Measurements from ENCODE around the gene DCP1A.
"Not testable (repeated sequence)": the region's sequence is repeated elsewhere in the genome, so short reads cannot be mapped to it uniquely, and the experiment has no call there.

The DCP1A gene

GRCh38 chr3:53327986-53328385, 19.4 kb downstream of the DCP1A start:
- not testable (repeated sequence) for DNase-seq

DNA sequence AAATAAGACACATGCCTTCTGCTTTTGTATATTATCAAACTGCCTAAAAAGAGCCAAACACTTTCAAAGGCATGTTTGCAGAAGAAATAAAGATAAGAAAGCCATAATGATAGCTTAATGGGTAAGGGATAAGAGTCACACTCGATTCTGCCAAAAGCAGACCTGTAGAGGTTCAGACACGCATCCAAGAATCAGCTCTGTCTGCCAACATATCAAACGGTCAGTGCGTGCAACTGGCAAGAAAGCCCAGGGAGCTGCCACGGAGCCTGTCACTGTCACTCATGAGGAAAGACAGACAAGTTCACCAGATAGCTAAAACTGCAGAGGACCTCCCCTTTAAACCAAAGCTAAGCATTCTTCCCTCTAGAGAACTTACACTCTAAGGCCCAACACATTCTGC, 23.2 kb downstream of the DCP1A start:
- DNase-seq: no peak

DNA sequence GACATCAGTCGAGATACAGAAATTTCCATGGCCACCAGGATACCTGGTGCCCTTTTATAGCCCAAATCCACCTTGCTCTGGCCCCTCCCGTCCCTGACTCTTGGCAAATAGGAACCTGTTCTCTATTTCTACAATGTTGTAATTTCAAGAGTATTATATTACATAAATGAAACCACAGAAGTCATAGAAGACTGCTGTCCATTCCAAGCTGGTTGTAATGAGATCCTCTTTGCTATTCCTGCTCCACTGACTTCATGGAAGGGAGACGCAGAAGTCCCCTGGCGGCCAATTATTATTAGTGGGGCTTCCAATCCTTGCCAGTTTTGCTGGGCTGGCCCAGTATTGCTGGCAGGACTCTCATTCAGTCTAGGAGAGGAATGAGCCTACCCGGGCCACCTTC, 26.6 kb downstream of the DCP1A start:
- DNase-seq: no peak

DNA sequence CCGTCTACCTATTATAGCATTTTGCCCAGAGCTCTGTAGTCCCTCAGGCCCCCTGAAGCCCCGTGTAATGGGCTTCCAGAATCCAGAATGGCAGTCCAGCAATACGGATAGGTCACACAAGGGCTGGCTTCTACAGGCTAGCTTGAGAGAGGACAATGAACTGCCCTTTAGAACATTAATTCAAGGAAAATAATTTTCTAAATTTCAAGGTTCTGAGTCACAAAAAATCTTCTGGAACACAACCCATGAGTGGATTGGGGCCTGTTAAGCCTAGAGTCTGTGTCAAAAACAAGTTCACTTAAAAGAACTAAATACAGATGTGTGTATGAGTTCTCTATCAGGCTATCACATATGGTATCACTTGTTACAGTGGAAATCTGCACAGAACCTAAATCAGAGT, 28.8 kb downstream of the DCP1A start:
- no peak for DNase-seq

- no peak for DNase-seq
Measured at GRCh38 chr3:53312832-53313231, 34.5 kb downstream of the DCP1A start.

- no peak for DNase-seq
Measured at GRCh38 chr3:53311882-53312281, 35.5 kb downstream of the DCP1A start.

DNA sequence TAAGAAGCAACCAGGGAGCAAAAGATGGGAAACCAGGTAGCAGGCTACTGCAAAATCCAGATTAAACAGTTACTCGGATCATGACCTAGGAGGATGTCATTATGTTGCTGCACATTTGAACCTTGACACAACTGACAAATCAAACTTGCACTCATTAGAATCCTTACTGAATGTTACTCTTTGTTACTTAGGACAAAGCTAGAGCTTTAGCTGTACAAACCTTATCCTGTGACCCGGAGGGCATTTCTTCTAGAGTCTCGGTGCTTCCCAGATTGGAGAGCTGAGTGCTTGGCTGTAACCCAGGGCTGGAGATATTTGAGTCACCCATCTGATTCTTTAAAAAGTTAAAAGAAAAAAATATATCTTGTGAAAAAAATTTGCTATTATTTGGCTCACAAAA, 43.4 kb downstream of the DCP1A start:
- no peak for DNase-seq

GRCh38 chr3:53303549-53303948, 43.8 kb downstream of the DCP1A start:
- DNase-seq: no peak

DNA sequence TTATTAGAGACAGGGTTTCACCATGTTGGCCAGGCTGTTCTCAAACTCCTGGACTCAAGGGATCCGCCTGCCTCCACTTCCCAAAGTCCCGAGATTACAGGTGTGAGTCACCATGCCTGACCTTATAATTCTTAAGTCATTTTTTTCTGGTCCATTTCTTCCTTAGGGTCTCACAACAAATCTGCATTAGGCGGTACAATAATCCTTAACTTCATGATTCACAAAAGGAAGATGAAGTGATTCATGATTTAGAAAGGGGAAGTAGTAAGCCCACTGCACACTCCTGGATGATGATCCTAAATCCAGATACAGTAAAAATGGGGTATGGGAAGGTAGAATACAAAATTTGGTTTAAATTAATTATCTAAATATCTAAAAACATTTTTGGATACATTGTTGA, 46.5 kb downstream of the DCP1A start:
- no peak for DNase-seq

- not testable (repeated sequence) for DNase-seq
Measured at GRCh38 chr3:53299611-53300023, 47.7 kb downstream of the DCP1A start.

DNA sequence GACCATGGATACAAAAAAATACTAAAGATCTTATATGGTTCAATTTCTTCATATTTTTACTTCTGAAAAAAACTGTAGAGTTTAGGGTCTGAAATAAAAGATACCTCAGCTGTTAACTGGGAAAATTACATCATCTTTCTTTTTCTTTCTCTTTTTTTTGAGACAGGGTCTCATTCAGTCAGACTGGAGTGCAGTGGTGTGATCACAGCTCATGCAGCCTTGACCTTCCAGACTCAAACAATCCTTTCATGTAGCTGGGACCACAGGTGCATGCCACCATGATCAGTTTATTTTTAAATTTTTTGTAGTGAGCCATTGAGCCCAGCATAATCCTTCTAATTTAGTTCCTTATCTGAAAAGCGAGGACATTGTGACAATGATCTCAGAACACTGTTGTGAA, 51.9 kb downstream of the DCP1A start:
- no peak for DNase-seq

- DNase-seq: no peak
Measured at GRCh38 chr3:53293867-53294266, 53.5 kb downstream of the DCP1A start.

DNA sequence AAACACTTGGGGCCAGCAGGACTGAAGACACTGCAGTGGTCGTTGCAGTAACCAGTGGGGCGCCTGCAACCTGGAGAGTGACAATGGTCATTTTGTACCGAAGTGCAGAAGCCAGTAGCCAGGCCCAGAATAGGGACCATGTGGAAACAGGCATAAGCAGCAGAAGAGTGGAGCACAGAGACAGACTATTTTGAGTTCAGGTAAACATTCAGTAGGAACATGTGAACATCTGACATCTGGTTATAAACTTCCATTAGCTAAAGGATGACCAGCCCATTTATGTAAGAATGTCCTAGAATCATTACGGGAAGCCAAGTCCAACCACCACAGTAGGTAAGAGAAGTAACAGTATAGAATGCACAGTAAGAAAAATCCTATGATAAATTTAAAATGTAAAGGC, 59.1 kb downstream of the DCP1A start:
- no peak for DNase-seq

DNA sequence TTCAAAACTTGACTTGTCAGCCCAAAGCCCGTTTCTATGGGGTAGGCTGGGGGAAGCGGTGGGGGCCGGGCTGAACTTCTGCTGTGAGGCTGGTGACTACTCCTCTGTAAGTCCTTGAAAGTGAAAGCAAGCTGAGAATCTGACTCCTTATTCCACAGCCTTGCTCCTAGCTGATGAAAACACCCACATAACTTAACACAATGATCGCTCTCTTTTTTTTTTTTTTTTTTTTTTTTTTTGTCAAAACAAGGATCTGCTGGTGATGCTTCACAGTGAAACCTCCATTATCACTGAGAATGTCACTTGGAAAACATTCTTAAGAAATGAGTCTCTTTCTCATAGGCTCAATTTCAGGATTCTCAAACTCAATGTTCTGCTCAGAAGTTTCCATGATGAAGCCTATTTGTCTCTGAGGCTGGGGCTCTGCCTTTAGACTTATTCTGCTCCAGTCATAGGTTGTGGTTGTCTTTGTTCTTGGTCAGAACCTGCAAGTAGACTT, 60.2 kb downstream of the DCP1A start:
- DNase-seq: no peak

DNA sequence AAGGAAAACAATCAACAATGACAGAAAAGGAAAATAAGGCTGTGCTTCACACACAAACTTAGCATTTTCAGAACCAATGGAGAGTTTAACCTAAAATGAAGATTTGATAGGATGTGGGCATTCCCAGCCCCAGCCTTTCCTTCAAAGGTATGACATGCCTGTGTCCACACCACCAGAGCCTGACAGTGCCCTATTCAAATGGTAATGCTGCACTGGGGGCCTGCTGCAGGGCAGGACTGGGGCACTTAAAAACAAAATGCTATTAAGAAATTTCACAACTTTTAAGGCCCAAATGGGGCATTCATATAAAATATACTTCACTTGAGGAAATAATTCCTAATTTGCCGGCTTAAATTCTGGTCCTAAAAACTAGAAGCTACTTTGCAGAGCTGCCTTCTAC, 60.6 kb downstream of the DCP1A start:
- no peak for DNase-seq

DNA sequence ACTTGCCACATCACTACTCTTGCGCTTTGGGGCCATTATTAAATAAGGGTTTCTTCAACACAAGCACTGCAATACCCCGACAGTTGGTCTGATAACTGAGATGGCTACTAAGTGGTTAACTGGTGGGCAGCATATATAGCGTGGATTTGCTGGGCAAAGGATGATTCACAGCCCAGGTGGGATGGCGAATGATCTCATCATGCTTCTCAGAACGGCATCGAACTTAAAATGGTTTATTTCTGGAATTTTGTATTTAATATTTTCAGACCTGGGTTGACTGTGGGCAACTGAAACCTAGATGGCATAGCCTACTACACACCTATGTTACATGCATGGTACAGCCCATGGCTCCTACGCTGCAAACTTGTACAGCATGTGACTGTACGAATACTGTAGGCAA, 64.8 kb downstream of the DCP1A start:
- no peak for DNase-seq

- DNase-seq: no peak
Measured at GRCh38 chr3:53278667-53279066, 68.7 kb downstream of the DCP1A start.

- peak; percentile 37 for DNase-seq
Measured at GRCh38 chr3:53274938-53275605, 72.3 kb downstream of the DCP1A start.

- no peak for DNase-seq
Measured at GRCh38 chr3:53273146-53273670, 74.1 kb downstream of the DCP1A start.

DNA sequence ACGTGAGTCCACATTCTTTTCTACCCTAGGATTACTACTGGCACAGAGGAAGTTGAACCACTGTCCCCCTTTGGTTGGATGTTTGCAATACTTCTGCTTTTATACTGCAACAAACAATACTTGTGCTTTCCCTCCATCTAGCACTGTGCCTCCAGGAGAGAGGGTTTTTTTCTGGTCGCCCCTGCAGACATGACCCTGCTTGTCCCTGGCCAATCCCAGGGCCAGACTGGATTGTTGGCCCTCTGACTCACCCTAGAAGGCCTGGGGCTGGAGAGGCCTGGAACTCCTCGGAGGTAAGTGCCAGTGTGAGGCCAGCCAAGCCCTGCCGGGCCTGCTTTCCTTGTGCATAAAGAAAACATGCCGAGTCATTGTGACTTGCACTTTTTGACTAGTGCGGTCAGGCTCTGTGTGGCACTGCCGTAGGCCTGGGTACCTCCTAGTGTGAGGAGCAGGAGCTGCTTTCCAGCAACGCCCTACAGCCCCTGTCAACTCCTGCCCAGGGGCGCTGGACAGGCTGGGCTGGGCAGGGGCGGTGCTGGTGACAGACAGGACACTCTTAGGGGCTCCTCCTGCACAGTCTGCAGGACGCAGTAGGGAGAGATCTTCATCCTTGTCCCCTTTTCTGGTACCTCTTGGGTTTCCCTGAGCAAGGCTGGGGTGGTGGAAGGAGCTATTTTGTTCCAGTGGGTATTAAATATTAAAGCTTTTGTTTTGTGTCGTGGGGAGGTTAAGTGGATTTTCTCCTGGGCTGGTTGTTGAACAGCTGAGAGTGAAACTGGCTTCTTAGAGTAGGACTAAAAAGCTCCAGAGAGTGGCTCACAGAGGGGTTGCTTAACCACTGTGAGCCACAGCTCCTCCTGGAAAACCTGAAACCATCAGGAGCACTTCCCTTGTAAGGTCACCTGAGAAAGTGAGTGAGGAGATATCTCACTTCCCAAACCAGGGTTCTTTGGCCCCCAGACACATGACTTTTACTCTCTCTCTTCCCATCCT, 77.2 kb downstream of the DCP1A start:
- DNase-seq: no peak

- not testable (repeated sequence) for DNase-seq
Measured at GRCh38 chr3:53269193-53269592, 78.2 kb downstream of the DCP1A start.

- DNase-seq: no peak
Measured at GRCh38 chr3:53267766-53268165, 79.6 kb downstream of the DCP1A start.

- DNase-seq: no peak
Measured at GRCh38 chr3:53264718-53265117, 82.6 kb downstream of the DCP1A start.

DNA sequence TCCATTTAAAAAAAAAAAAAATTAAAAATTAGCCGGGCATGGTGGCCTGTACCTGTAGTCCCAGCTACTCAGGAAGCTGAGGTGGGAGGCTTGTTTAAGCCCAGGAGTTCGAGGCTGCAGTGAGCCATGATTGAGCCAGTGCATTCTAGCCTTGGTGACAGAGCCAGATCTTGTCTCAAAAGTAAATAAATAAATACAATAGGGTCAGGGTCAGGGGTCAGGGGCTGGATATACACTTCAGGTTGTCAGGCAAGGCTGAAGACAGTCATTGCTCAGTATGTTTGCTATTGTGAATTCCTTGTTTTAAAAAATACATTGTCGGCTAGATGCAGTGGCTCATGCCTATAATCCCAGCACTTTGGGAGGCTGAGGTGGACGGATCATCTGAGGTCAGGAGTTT, 83.4 kb downstream of the DCP1A start:
- DNase-seq: no peak

All from activated gamma-delta T cell treated with Interleukin-2 at 50 U/mL for 16 hours (primary cell).